SH-SY5Y (cell line): ENCODE results near the gene NFIA.

ENCODE experiments used
- GATA2 ChIP-seq: IDR thresholded peaks from 2 replicates; pipeline ENCODE4 v1.6.1; 2011; ENCODE audit warnings: mild to moderate bottlenecking, low read depth, low read length
- GATA3 ChIP-seq: IDR thresholded peaks from 2 replicates; pipeline ENCODE4 v1.6.1; 2011; ENCODE audit warnings: low read depth, mild to moderate bottlenecking, low read length, moderate library complexity

GRCh38 chr1:61230523-61230922 lies 148.2 kb downstream of the NFIA start:
- TF ChIP-seq GATA3 (no peak), GATA2 (no peak)
